ENCODE measurements around the gene SERINC2. TPM values are rescaled to one million over a fixed set of nuclear protein-coding genes. Genes with fewer than 3 reads are reported as not detected.

The SERINC2 gene
- total and polyA plus RNA-seq, 7 donors, result 0.33 to 254 (median 0.81) TPM

DNA sequence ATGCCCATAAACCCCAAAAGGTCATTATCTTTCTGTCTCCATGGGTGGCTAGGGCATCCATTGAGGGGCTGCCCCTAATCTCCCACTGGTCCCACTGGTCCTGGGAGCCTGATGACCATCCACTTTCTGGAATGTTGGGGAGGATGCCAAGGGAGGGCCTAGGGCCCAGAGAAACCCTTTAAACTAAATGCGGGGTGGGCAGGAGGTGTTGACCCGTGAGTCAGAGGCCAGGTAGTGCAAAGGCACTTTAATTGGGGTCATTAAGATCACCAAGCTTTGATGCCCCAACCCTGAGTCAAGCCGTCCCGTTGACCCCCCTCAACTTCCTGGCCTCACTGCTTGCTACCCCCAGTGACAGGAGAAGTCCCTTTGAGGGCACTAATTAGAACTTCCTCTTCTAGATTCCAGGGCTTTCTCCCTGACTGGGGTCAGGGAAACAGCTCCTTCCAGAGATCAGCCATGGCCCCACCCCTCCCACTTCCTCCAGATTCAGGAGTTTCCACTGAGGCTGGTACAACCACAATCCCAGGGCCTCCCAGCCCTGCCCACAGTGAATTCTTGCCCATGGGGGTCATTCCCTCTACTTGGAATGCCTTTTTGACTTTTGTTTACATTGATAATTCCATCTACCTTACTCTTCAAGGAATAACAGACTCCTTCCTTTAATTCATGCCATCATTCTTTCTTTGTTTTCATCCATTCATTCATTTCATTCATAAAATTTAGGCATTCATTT, 15.5 kb upstream of the SERINC2 start:
- no peak for DNase-seq

DNA sequence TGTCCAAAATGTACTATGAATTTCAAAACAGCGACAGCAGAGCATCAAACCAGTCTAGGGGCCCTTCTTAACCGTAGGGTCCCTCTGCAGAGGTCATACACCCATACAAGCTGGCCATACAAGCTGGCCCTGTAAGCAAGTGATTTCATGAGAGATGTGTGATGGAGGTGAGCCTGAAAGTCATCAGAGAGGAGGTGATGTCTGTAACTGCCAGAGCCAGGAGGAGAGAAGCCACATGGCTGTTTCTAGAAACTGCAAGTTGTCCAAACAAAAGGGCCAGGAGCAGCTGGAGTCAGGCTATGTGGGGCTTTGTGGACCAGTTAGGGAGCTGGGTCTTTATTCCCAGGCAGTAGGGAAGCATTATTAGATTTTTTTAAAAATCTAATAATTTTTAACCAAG, 14.8 kb upstream of the SERINC2 start:
- Histone ChIP-seq H3K4me1 (peaks cover 0 to 9% (median 7%) of the 10 kb centered on the region in 4 donors), H3K36me3 (no peaks in the 10 kb centered on the region), H3K27me3 (no peaks in the 10 kb centered on the region), H3K9me3 (no peaks in the 10 kb centered on the region), H3K27ac (no peak overlapping the region), H3K4me3 (no peak overlapping the region)
- WGBS, 2 donors, result 89 to 91% methylated on average over 2 of the region's 2 CpGs
- TF ChIP-seq, protein P1, sequence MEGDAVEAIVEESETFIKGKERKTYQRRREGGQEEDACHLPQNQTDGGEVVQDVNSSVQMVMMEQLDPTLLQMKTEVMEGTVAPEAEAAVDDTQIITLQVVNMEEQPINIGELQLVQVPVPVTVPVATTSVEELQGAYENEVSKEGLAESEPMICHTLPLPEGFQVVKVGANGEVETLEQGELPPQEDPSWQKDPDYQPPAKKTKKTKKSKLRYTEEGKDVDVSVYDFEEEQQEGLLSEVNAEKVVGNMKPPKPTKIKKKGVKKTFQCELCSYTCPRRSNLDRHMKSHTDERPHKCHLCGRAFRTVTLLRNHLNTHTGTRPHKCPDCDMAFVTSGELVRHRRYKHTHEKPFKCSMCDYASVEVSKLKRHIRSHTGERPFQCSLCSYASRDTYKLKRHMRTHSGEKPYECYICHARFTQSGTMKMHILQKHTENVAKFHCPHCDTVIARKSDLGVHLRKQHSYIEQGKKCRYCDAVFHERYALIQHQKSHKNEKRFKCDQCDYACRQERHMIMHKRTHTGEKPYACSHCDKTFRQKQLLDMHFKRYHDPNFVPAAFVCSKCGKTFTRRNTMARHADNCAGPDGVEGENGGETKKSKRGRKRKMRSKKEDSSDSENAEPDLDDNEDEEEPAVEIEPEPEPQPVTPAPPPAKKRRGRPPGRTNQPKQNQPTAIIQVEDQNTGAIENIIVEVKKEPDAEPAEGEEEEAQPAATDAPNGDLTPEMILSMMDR (IDR thresholded peaks at IDR 0.05), result no peak
- TF ChIP-seq POLR2AphosphoS5 (IDR thresholded peaks at IDR 0.05) (no peak), POLR2A (IDR thresholded peaks at IDR 0.05) (no peak), EP300 (IDR thresholded peaks at IDR 0.05) (no peak)
- intact Hi-C loops (cut with DNase I), result no loop called here
- DNase-seq, result no peak

More for the DNA sequence above, 15.5 kb upstream of the SERINC2 start:
- Histone ChIP-seq H3K4me3 (no peak overlapping the region), H3K27me3 (no peaks in the 10 kb centered on the region), H3K4me1 (peaks cover 0 to 9% (median 7%) of the 10 kb centered on the region in 4 donors), H3K27ac (no peak overlapping the region), H3K9me3 (no peaks in the 10 kb centered on the region), H3K36me3 (no peaks in the 10 kb centered on the region)
- WGBS, 2 donors, result 58 to 66% methylated on average over 4 of the region's 4 CpGs
- intact Hi-C loops (cut with DNase I), result loop anchor here (2.0 kb wide), 1 partner anchor 25 kb away; no protein-coding TSS in a partner anchor
- TF ChIP-seq EP300 (IDR thresholded peaks at IDR 0.05) (no peak), POLR2AphosphoS5 (IDR thresholded peaks at IDR 0.05) (no peak), POLR2A (IDR thresholded peaks at IDR 0.05) (no peak)
- TF ChIP-seq, protein P1 (IDR thresholded peaks at IDR 0.05), result no peak

DNA sequence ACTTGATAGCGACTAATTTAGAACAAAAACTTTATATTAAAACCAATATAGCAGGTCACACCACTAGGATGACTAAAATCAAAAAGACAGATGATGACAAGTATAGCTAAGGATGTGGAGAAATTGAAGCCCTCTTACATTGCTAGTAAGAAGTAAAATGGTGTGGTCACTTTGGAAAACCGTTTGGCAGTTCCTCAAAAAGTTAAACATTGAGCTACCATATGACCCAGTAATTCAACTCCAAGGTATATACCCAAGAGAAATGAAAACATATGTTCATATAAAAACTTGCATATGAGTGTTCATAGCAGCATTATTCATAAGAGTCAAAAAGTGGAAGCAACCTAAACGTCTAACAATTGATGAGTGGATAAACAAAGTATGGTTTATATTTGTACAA, 13.0 kb upstream of the SERINC2 start:
- TF ChIP-seq POLR2AphosphoS5 (IDR thresholded peaks at IDR 0.05) (no peak), EP300 (IDR thresholded peaks at IDR 0.05) (no peak), POLR2A (IDR thresholded peaks at IDR 0.05) (no peak)
- TF ChIP-seq, protein P1 (IDR thresholded peaks at IDR 0.05), result no peak
- no peak overlapping the region for H3K27ac ChIP-seq
- intact Hi-C loops (cut with DNase I), result no loop called here
- no peak for DNase-seq
- H3K4me3 ChIP-seq, result no peak overlapping the region
- 35 to 50% methylated on average over 3 of the region's 3 CpGs for WGBS, 2 donors
- H3K9me3 ChIP-seq, result no peaks in the 10 kb centered on the region
- peaks cover 0 to 1% (median under 1%) of the 10 kb centered on the region in 4 donors for H3K4me1 ChIP-seq
- H3K36me3 ChIP-seq, result no peaks in the 10 kb centered on the region
- H3K27me3 ChIP-seq, result no peaks in the 10 kb centered on the region

DNA sequence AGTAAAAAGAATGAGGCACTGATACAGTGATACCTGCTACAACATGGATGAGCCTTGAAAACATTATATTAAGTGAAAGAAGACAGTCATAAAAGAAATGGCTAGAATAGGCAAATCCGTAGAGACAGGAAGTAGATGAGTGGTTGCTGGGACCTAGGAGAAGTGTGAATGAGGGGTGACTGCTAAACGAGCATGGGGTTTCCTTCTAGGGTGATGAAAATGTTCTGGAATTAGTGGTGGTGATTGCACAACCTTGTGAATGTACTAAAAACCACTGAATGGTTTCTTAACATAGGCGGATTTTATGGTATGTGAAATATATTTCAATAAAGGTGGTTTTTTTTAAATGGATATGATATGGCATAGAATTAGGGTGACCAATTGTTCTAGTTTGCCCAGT, 12.6 kb upstream of the SERINC2 start:
- Histone ChIP-seq H3K9me3 (no peaks in the 10 kb centered on the region), H3K4me3 (no peak overlapping the region), H3K4me1 (no peaks in the 10 kb centered on the region), H3K27ac (no peak overlapping the region), H3K36me3 (no peaks in the 10 kb centered on the region), H3K27me3 (no peaks in the 10 kb centered on the region)
- 47 to 53% methylated on average over 3 of the region's 3 CpGs for WGBS, 2 donors
- DNase-seq, result no peak
- intact Hi-C loops (cut with DNase I), result no loop called here
- no peak for TF ChIP-seq POLR2A (IDR thresholded peaks at IDR 0.05)
- no peak for TF ChIP-seq EP300 (IDR thresholded peaks at IDR 0.05)
- no peak for TF ChIP-seq POLR2AphosphoS5 (IDR thresholded peaks at IDR 0.05)
- TF ChIP-seq, protein P1 (IDR thresholded peaks at IDR 0.05), result no peak

Data from sigmoid colon (tissue), 7 donors.